HCT116 (cell line): ENCODE measurements around the gene ART3. TPM values are rescaled to one million over a fixed set of nuclear protein-coding genes. Genes with fewer than 3 reads are reported as not detected.
"Not testable (repeated sequence)": the region's sequence is repeated elsewhere in the genome, so short reads cannot be mapped to it uniquely, and the experiment has no call there.

Source experiments
- ATAC-seq: fragments of 200-7000 bp; cut with Tn5 transposase; 2 replicates; pipeline ENCODE4 v1.9.1; 2020; ENCODE audit warnings: mild to moderate bottlenecking, moderate library complexity
- BruUV-seq: library from RNA; stranded (reverse); fragments of 400-500 nt; replicated peaks from 2 replicates; lab custom pipeline; 2021; lab: Mats Ljungman, UMichigan
- CTCF ChIA-PET: fragments of 300-600 bp; sonication (Branson Sonifier 250); formaldehyde crosslinking; loops from one replicate; lab custom pipeline; 2021; ENCODE audit warnings: antibody characterized with exemption; lab: Charles Lee
- POLR2A ChIA-PET: fragments of 300-600, 350-600 bp; sonication (Branson Sonifier 250); formaldehyde crosslinking; loops from one replicate; lab custom pipeline; 2021; ENCODE audit warnings: antibody characterized with exemption; lab: Charles Lee
- RAD21 ChIA-PET, 2 experiments: fragments of 300-600 bp; sonication (Branson Sonifier 250); formaldehyde crosslinking; loops; one replicate each; lab custom pipeline; 2023; ENCODE audit warnings: low total read pairs in 2 of 2; ENCODE audit not compliant: uncharacterized antibody in 2 of 2, unreplicated experiment in 2 of 2, low non-redundant PET in 1 of 2; lab: Charles Lee
- DNase-seq: peaks from one replicate; pipeline ENCODE4 v3.0.0-alpha.2; 2010; ENCODE audit warnings: low read depth, low spot score
- H2AFZ ChIP-seq: fragments of 200-600 bp; shearing (Covaris generic), sonication (generic); 2 replicates; pipeline ENCODE4 v1.6.1; 2017; ENCODE audit warnings: low read depth, mixed run types, mixed read lengths, antibody characterized with exemption, low read length; ENCODE audit not compliant: poor library complexity, severe bottlenecking
- H3K27ac ChIP-seq: 2 replicates; pipeline ENCODE4 v1.5.1; 2012; ENCODE audit warnings: low read depth, low read length
- H3K27me3 ChIP-seq: fragments of 200-600 bp; sonication (generic); 2 replicates; pipeline ENCODE4 v1.6.1; 2016; ENCODE audit warnings: mixed run types, low read length, mixed read lengths; ENCODE audit not compliant: insufficient read depth
- H3K36me3 ChIP-seq, 2 experiments: fragments of 200-500 bp in 1 of 2; fragments of 200-600 bp in 1 of 2; sonication (Bioruptor generic) in 1 of 2; sonication (generic) in 1 of 2; 2 replicates each; pipeline versions ENCODE4 v1.5.1 to v1.6.1; 2014 to 2016; ENCODE audit warnings: low read length in 2 of 2, inconsistent platforms in 1 of 2, mixed read lengths in 1 of 2, mixed run types in 1 of 2; ENCODE audit not compliant: insufficient read depth in 2 of 2, control insufficient read depth in 1 of 2
- H3K4me1 ChIP-seq, 2 experiments: fragments of 200-600 bp in 1 of 2; sonication (generic) in 1 of 2; 2 replicates each; pipeline versions ENCODE4 v1.5.1 to v1.6.1; 2012 to 2017; ENCODE audit warnings: low read length in 2 of 2, inconsistent platforms in 1 of 2, mild to moderate bottlenecking in 1 of 2, mixed read lengths in 1 of 2, mixed run types in 1 of 2, moderate library complexity in 1 of 2; ENCODE audit not compliant: insufficient read depth in 2 of 2, control insufficient read depth in 1 of 2
- H3K4me2 ChIP-seq: fragments of 200-600 bp; sonication (generic); 2 replicates; pipeline ENCODE4 v1.6.1; 2017; ENCODE audit warnings: mixed run types, low read length, mixed read lengths
- H3K4me3 ChIP-seq, 2 experiments: fragments of 200-600 bp in 1 of 2; sonication (generic) in 1 of 2; replicated peaks in 1 of 2; 2 replicates each; pipeline ENCODE4 v1.5.1; 2011 to 2016; ENCODE audit warnings: low read length in 2 of 2, control low read depth in 1 of 2, low read depth in 1 of 2, mild to moderate bottlenecking in 1 of 2, mixed read lengths in 1 of 2, mixed run types in 1 of 2
- H3K79me2 ChIP-seq: fragments of 200-600 bp; sonication (generic); 2 replicates; pipeline ENCODE4 v1.6.1; 2017; ENCODE audit warnings: mild to moderate bottlenecking, mixed run types, low read length, moderate library complexity, mixed read lengths; ENCODE audit not compliant: insufficient read depth
- H3K9ac ChIP-seq: fragments of 200-600 bp; sonication (generic); 2 replicates; pipeline ENCODE4 v1.6.1; 2016; ENCODE audit warnings: low read length, mixed read lengths
- H3K9me2 ChIP-seq: fragments of 200-600 bp; sonication (generic), shearing (Covaris generic); 2 replicates; pipeline ENCODE4 v1.6.1; 2017; ENCODE audit warnings: mixed run types, mild to moderate bottlenecking, moderate library complexity; ENCODE audit not compliant: insufficient read depth
- H3K9me3 ChIP-seq, 2 experiments: fragments of 200-500 bp in 1 of 2; fragments of 200-600 bp in 1 of 2; sonication (Bioruptor generic) in 1 of 2; sonication (generic) in 1 of 2; 2 replicates each; pipeline ENCODE4 v1.6.1; 2014 to 2017; ENCODE audit warnings: low read length in 2 of 2, mixed read lengths in 2 of 2, inconsistent platforms in 1 of 2, low read depth in 1 of 2, mild to moderate bottlenecking in 1 of 2, mixed run types in 1 of 2, moderate library complexity in 1 of 2; ENCODE audit not compliant: control insufficient read depth in 1 of 2, insufficient read depth in 1 of 2
- H4K20me1 ChIP-seq: fragments of 200-600 bp; sonication (generic), shearing (Covaris generic); 2 replicates; pipeline ENCODE4 v1.6.1; 2017; ENCODE audit warnings: mixed run types, mild to moderate bottlenecking, moderate library complexity; ENCODE audit not compliant: insufficient read depth
- CBX3 ChIP-seq: IDR thresholded peaks from 2 replicates; pipeline ENCODE4 v1.6.1; 2012; ENCODE audit warnings: low read depth
- CTCF ChIP-seq, 3 experiments: fragments of 200-600 bp in 1 of 3; sonication (generic) in 1 of 3; IDR thresholded peaks in 2 of 3; conservative IDR thresholded peaks in 1 of 3; 2 replicates each; pipeline ENCODE4 v1.5.1; 2012 to 2017; ENCODE audit warnings: low read depth in 2 of 3, low read length in 2 of 3, antibody characterized with exemption in 1 of 3, borderline replicate concordance in 1 of 3, control low read depth in 1 of 3, mild to moderate bottlenecking in 1 of 3, mixed read lengths in 1 of 3, mixed run types in 1 of 3, moderate library complexity in 1 of 3; ENCODE audit not compliant: insufficient read depth in 1 of 3
- ELF1 ChIP-seq: IDR thresholded peaks from 2 replicates; pipeline ENCODE4 v1.6.1; 2012; ENCODE audit warnings: low read depth, borderline replicate concordance
- EZH2 ChIP-seq: fragments of 200-600 bp; sonication (generic); IDR thresholded peaks from 2 replicates; pipeline ENCODE4 v1.6.1; 2017; ENCODE audit warnings: antibody characterized with exemption, mixed run types
- EZH2phosphoT487 ChIP-seq: fragments of 200-600 bp; IDR thresholded peaks from 2 replicates; pipeline ENCODE4 v1.6.1; 2018; ENCODE audit warnings: antibody characterized with exemption, borderline replicate concordance
- POLR2A ChIP-seq: IDR thresholded peaks from 2 replicates; pipeline ENCODE4 v1.7.0; 2011; ENCODE audit warnings: borderline replicate concordance; ENCODE audit not compliant: insufficient read depth, insufficient read length; ENCODE audit errors: extremely low read depth
- POLR2AphosphoS5 ChIP-seq: IDR thresholded peaks from 2 replicates; pipeline ENCODE4 v1.6.1; 2011; ENCODE audit warnings: mild to moderate bottlenecking, low read depth, low read length, moderate library complexity
- REST ChIP-seq: IDR thresholded peaks from 2 replicates; pipeline ENCODE4 v1.6.1; 2012; ENCODE audit warnings: low read depth
- SIN3A ChIP-seq: IDR thresholded peaks from 2 replicates; pipeline ENCODE4 v1.6.1; 2012; ENCODE audit warnings: low read depth
- SP1 ChIP-seq: IDR thresholded peaks from 2 replicates; pipeline ENCODE4 v1.6.1; 2012; ENCODE audit warnings: low read depth
- SRF ChIP-seq: IDR thresholded peaks from 2 replicates; pipeline ENCODE4 v1.6.1; 2012; ENCODE audit warnings: low read depth
- TCF7L2 ChIP-seq: IDR thresholded peaks from 2 replicates; pipeline ENCODE4 v1.7.0; 2011; ENCODE audit warnings: borderline replicate concordance, inconsistent platforms; ENCODE audit not compliant: insufficient read depth, insufficient read length; ENCODE audit errors: extremely low read depth
- ZFX ChIP-seq: fragments of 450-650 bp; IDR thresholded peaks from 2 replicates; pipeline ENCODE4 v1.6.1; 2017
- ZNF274 ChIP-seq: fragments of 200-500 bp; sonication (Bioruptor generic); IDR thresholded peaks from 2 replicates; pipeline ENCODE4 v1.6.1; 2014; ENCODE audit warnings: mild to moderate bottlenecking, low read depth, low read length, inconsistent platforms
- intact Hi-C: fragments of 100-400 bp; cut with micrococcal nuclease; formaldehyde crosslinking; loops from 2 replicates; pipeline ENCODE4 v1.10.0; 2022
- total RNA-seq: library from RNA; stranded (reverse); gene quantifications from one replicate; pipeline ENCODE4 v1.2.1, GENCODE V29; 2021; ENCODE audit not compliant: unreplicated experiment

The ART3 gene
- total RNA-seq, 1 experiment from 2014 or later = not detected

DNA sequence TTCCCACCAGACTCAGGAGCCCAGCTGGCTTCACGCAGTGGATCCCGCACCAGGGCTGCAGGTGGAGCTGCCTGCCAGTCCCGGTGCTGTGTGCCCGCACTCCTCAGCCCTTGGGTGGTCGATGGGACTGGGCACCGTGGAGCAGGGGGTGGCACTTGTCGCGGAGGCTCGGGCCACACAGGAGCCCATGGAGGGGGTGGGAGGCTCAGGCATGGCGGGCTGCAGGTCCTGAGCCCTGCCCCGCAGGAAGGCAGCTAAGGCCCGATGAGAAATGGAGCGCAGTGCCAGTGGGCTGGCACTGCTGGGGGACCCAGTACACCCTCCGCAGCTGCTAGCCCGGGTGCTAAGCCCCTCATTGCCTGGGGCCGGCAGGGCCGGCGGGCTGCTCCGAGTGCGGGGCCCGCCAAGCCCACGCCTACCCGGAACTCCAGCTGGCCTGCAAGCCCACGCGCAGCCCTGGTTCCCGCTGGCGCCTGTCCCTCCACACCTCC, 23.9 kb upstream of the ART3 start:
- H3K79me2 ChIP-seq, H3K4me2 ChIP-seq, H3K9me3 ChIP-seq, H3K9me2 ChIP-seq, DNase-seq, H3K36me3 ChIP-seq, H2AFZ ChIP-seq, H3K4me1 ChIP-seq, BruUV-seq, H4K20me1 ChIP-seq, H3K4me3 ChIP-seq, H3K9ac ChIP-seq, POLR2A ChIA-PET, ATAC-seq, H3K27ac ChIP-seq, CTCF ChIA-PET, RAD21 ChIA-PET, H3K27me3 ChIP-seq: not testable (repeated sequence)
- intact Hi-C loops = loop anchor here (1.0 kb wide), 1 partner anchor 8 kb away; no protein-coding TSS in a partner anchor

DNA sequence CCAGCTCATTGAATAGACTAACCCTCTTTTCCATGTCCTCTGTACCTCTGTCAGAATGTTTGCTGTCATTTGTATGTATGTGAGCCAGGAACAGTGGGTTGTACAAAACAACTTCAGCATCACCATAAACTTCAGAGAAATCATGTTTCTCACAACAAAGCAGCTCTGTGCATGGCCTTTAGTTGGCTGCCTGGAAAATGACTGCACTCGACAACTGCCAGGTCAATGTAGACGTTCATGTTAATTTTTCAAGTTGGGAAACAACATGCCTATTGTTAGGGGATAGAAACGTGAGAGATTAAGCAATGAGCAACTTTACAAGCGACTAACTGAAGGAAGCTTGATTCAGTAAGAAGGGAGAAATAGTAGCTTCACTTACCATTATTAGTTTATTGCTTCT, 20.8 kb upstream of the ART3 start:
- Histone ChIP-seq H2AFZ (no peak overlapping the region), H3K9me3 (no peaks in the 10 kb centered on the region), H3K9ac (no peak overlapping the region), H3K4me3 (no peak overlapping the region), H3K9me2 (no peaks in the 10 kb centered on the region), H3K79me2 (no peaks in the 10 kb centered on the region), H3K27me3 (peaks cover 15% of the 10 kb centered on the region; the same call in 1 of the 2 replicates), H3K4me2 (no peak overlapping the region), H3K27ac (no peak overlapping the region), H3K36me3 (no peaks in the 10 kb centered on the region), H3K4me1 (no peaks in the 10 kb centered on the region), H4K20me1 (no peaks in the 10 kb centered on the region)
- ChIA-PET POLR2A (interaction anchor here (0.6 to 1.5 kb wide), 3 partner anchors 12 to 75 kb away, joined by 3 to 5 read pairs (median 3); no protein-coding TSS in a partner anchor), RAD21 (no interaction called here), CTCF (interaction anchor here (1.5 kb wide), 1 partner anchor 58 kb away, joined by 7 read pairs; no protein-coding TSS in a partner anchor)
- TF ChIP-seq EZH2phosphoT487 = no peak
- no peak for TF ChIP-seq EZH2
- TF ChIP-seq CTCF (IDR thresholded peaks at IDR 0.05 in 2 of 3, conservative IDR thresholded peaks at IDR 0.05 in 1 of 3; ENCODE audit: borderline replicate concordance in 1 of 3, insufficient read depth in 1 of 3, low read depth in 2 of 3, low read length in 2 of 3) = no peak
- TF ChIP-seq TCF7L2 = no peak
- TF ChIP-seq REST = no peak
- no peak for TF ChIP-seq ZFX
- TF ChIP-seq POLR2AphosphoS5 = no peak
- no peak for TF ChIP-seq SRF
- TF ChIP-seq ZNF274 = no peak
- TF ChIP-seq ELF1 = no peak
- no peak for TF ChIP-seq POLR2A
- TF ChIP-seq SP1 = no peak
- no peak for TF ChIP-seq SIN3A
- no peak for TF ChIP-seq CBX3
- intact Hi-C loops = no loop called here
- no peak for DNase-seq
- ATAC-seq = no peak
- no TSS peak for BruUV-seq
